ENCODE data around the gene CDC14B.
"Not testable (repeated sequence)": the region's sequence is repeated elsewhere in the genome, so short reads cannot be mapped to it uniquely, and the experiment has no call there.

The CDC14B gene

DNA sequence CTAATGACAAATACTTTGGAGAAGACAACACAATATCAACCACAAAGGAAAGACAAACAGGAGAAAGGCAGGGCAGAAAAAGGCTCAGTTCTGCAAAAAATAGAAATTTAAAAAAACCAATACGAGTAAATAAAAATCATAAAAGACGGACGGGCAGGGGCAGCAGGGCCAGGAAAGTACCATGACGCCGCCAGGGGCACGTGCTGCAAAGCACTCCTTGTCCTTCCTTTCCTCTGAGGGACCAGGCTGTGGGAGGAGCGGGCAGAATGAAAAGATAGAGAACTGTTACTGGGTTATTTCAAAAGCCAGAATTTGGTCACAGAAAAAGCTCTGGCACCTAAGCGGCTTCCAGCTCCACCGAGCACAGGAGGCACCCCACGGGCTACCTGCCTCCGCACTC lies 115.7 kb downstream of the CDC14B start:
- POLR2A ChIA-PET (ENCODE audit: low non-redundant PET) = no interaction called here
- no peak for DNase-seq (ENCODE audit: low spot score)
- no peak overlapping the region for H3K27ac ChIP-seq
- TF ChIP-seq, protein P1, sequence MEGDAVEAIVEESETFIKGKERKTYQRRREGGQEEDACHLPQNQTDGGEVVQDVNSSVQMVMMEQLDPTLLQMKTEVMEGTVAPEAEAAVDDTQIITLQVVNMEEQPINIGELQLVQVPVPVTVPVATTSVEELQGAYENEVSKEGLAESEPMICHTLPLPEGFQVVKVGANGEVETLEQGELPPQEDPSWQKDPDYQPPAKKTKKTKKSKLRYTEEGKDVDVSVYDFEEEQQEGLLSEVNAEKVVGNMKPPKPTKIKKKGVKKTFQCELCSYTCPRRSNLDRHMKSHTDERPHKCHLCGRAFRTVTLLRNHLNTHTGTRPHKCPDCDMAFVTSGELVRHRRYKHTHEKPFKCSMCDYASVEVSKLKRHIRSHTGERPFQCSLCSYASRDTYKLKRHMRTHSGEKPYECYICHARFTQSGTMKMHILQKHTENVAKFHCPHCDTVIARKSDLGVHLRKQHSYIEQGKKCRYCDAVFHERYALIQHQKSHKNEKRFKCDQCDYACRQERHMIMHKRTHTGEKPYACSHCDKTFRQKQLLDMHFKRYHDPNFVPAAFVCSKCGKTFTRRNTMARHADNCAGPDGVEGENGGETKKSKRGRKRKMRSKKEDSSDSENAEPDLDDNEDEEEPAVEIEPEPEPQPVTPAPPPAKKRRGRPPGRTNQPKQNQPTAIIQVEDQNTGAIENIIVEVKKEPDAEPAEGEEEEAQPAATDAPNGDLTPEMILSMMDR (conservative IDR thresholded peaks at IDR 0.05; ENCODE audit: low read depth) = no peak
- CTCF ChIA-PET = no interaction called here

DNA sequence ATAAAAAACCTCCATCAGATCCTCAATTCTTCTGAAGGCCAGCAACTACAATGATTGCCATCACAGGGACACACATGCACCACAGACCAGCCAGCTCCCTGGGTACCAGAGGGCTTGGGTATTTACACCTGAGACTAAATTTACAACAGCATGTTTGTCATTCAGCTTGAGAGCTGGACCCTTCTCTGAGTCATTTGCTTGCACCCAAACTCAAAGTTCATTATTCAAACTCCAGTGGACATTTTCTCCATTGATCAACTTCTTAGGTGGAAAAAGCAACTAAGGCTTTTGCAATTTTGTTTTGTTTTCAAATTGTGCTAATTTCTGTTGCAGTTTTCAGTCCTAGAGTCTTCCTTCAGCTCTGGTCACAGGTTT lies 116.3 kb downstream of the CDC14B start:
- H3K27ac ChIP-seq; DNase-seq (ENCODE audit: low spot score); POLR2A ChIA-PET (ENCODE audit: low non-redundant PET): not testable (repeated sequence)
- CTCF ChIA-PET = interaction anchor here (0.6 kb wide), 1 partner anchor 71 kb away, joined by 3 read pairs; no protein-coding TSS in a partner anchor

DNA sequence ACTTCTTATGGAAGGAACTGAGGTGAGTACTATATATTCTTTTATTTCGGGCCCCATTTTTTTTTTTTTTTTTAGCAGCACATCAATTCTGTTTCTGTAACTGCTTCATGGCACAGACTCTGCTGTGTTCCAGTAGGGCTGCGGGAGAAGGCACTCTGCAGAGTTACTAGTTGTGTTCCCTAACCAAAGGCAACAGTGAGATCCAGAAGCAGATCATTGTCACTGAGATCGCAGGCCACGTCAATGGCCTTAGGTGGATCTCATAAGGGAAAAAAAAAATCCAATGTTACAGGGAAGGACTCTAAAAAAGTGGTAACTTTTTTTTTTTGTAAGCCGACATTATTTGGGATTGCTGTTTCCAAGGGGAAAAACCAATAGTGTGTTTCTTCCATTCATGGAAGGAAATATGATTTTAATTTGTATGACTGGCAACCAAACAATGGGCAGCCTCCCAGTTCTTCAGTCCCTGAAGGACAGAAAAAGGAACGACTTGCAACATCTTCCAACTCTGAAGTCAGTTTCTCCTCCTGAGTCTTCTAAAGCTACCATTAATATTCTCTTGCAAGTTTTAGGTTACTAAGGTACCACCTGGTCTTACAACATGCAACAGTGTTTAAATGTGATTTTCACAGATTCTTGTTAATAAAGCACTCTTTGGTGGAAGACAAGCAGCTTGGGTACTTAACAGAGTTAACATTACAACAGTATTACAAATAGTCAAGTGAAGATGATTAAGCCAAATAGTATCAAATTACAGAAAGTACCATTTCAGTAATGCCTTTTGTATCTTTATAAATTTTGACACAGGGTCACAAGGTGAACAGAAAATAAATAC lies 116.9 kb downstream of the CDC14B start:
- TF ChIP-seq, protein P1 (conservative IDR thresholded peaks at IDR 0.05; ENCODE audit: low read depth) = no peak
- POLR2A ChIA-PET (ENCODE audit: low non-redundant PET) = no interaction called here
- CTCF ChIA-PET = interaction anchor here (0.6 to 0.7 kb wide), 3 partner anchors 28 to 256 kb away, joined by 3 to 7 read pairs (median 4); no protein-coding TSS in a partner anchor
- H3K27ac ChIP-seq = no peak overlapping the region
- no peak for DNase-seq (ENCODE audit: low spot score)

DNA sequence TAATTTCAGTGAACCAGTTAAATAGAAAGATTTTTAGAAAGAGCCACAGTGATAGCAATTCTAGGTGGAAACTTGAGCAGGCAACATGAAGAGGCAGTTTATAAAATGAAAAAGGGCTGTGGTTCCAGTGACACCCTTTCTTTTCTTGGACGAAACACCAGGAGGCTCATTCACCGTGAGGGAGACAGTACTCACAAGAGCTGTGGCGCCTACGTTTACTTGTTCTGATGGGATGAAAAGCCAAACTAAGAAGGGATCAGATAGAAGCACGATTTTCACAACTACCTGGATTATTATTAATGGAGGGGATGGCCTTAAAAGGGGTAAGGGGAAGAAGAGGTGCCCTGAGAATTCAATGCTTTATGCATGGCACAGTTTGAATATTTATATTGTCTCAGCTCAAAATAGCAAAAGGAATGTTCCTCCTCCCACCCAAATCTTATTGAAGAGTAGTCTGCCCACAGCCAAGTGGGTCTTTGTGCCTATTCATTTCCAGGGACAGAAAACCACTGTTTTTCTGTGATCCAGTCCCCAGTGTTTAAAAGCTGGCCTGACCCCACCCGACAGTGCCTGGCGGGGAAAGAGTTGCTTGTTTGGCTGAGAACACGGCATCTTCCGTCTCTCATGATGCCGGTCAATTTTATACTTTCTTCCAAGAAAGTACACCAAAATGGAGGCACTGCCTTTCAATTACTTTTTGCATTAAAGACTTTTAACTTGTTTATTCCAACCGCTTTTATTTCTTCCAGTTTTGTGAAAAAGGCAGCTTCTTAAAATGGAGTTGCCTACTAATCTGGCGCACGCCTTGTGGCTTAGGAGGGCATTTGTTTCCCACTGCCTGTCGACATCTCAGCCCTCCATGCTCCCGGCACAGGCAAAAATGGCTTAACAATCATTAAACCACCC lies 117.8 kb downstream of the CDC14B start:
- ChIA-PET POLR2A (ENCODE audit: low non-redundant PET) (no interaction called here), CTCF (interaction anchor here (0.6 to 0.7 kb wide), 3 partner anchors 25 to 257 kb away, joined by 3 to 7 read pairs (median 4); no protein-coding TSS in a partner anchor)
- TF ChIP-seq, protein P1 (conservative IDR thresholded peaks at IDR 0.05; ENCODE audit: low read depth) = no peak
- DNase-seq (ENCODE audit: low spot score) = no peak
- no peak overlapping the region for H3K27ac ChIP-seq

GRCh38 chr9:96500696-96501632 lies 118.7 kb downstream of the CDC14B start:
- no peak overlapping the region for H3K27ac ChIP-seq
- ChIA-PET POLR2A (ENCODE audit: low non-redundant PET) (no interaction called here), CTCF (interaction anchor here (0.6 kb wide), 1 partner anchor 24 kb away, joined by 3 read pairs; no protein-coding TSS in a partner anchor)
- TF ChIP-seq, protein P1 (conservative IDR thresholded peaks at IDR 0.05; ENCODE audit: low read depth) = no peak
- DNase-seq (ENCODE audit: low spot score) = no peak

DNA sequence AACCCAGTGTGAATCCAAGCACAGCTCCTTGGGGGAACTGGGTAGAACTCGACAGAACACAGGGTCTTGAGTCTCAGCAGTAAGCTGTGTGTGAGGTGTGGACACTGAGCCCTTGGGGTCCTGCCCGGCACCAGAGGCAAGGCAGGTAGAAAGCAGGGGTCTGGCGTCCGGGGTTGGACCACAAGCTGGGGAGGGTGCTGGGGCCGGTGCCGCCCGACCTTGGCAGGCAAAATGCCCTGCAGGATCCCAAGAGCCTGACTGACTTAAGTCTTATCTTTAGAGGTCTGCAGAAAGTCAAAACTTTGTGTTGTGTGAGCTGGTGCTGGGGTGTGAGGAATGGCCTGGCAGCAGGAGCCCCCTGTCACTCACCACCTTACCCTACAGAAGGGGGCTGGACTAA lies 120.4 kb downstream of the CDC14B start:
- CTCF ChIA-PET = no interaction called here
- no peak for DNase-seq (ENCODE audit: low spot score)
- POLR2A ChIA-PET (ENCODE audit: low non-redundant PET) = no interaction called here
- no peak overlapping the region for H3K27ac ChIP-seq
- TF ChIP-seq, protein P1 (conservative IDR thresholded peaks at IDR 0.05; ENCODE audit: low read depth) = no peak

Data from RWPE1 (cell line).